GM06990 (cell line): Measurements from ENCODE around the gene RPL28.
"Not testable (repeated sequence)": the region's sequence is repeated elsewhere in the genome, so short reads cannot be mapped to it uniquely, and the experiment has no call there.

Experiments used
- DNase-seq: peaks from one replicate; pipeline ENCODE4 v3.0.0-alpha.2; 2011; ENCODE audit not compliant: insufficient read length; ENCODE audit errors: extremely low read depth
- H3K27me3 ChIP-seq: replicated peaks from 2 replicates; pipeline ENCODE4 v1.6.0; 2011; ENCODE audit warnings: low read length; ENCODE audit not compliant: control insufficient read depth, insufficient read depth
- H3K36me3 ChIP-seq: 2 replicates; pipeline ENCODE4 v1.5.1; 2011; ENCODE audit warnings: low read length; ENCODE audit not compliant: control insufficient read depth, insufficient read depth
- H3K4me3 ChIP-seq: replicated peaks from 2 replicates; pipeline ENCODE4 v1.5.1; 2011; ENCODE audit warnings: low read depth, mild to moderate bottlenecking, control low read depth, low read length
- TF ChIP-seq, protein P1 (sequence below): IDR thresholded peaks from 2 replicates; pipeline ENCODE4 v1.5.1; 2011; ENCODE audit warnings: low read length, control low read depth, mild to moderate bottlenecking, inconsistent platforms; ENCODE audit not compliant: insufficient read depth, poor library complexity, severe bottlenecking

RPL28 gene

DNA sequence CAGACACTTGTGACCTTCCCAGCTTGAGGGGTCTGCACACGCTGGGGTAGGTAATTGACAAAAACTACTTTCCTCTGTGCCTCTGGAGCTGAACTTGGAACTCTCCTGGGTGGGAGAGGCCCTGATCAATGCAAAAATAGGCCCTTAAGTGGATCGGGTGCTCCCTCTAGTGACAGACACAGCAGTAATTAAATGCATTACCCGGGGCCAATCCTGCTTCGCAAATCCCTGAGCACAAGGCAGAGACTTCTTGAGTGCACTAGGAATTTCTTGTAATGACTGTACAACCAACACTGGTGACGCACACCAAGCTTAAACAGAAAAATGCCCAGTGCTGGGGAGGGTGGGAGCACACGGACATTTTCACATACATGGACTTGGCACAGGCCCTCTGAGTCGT lies 32.5 kb downstream of the RPL28 start:
- TF ChIP-seq, protein P1, sequence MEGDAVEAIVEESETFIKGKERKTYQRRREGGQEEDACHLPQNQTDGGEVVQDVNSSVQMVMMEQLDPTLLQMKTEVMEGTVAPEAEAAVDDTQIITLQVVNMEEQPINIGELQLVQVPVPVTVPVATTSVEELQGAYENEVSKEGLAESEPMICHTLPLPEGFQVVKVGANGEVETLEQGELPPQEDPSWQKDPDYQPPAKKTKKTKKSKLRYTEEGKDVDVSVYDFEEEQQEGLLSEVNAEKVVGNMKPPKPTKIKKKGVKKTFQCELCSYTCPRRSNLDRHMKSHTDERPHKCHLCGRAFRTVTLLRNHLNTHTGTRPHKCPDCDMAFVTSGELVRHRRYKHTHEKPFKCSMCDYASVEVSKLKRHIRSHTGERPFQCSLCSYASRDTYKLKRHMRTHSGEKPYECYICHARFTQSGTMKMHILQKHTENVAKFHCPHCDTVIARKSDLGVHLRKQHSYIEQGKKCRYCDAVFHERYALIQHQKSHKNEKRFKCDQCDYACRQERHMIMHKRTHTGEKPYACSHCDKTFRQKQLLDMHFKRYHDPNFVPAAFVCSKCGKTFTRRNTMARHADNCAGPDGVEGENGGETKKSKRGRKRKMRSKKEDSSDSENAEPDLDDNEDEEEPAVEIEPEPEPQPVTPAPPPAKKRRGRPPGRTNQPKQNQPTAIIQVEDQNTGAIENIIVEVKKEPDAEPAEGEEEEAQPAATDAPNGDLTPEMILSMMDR, result peak; percentile 70
- Histone ChIP-seq H3K27me3 (no peaks in the 10 kb centered on the region), H3K4me3 (no peak overlapping the region), H3K36me3 (no peaks in the 10 kb centered on the region)
- no peak for DNase-seq

DNA sequence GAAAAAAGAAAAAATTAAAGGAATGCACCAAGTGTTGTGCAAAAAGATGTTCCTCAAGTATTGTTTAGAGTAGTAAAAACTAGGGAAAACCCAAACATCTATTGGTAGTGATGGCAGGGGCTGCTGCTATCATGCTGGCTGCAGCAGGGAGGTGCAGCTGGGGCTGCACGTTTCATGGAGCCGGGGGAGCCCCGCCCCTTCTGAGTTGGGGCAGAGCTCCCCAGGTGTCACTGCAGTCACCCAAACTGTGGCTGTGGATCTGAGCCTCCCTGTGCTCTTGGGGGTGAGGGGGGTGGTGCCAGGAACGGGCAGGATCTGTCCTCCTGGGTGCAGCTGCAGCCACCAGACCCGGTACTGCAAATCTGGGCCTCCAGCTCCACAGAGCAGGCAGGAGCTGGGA lies 33.4 kb downstream of the RPL28 start:
- TF ChIP-seq, protein P1, result no peak
- Histone ChIP-seq H3K4me3 (no peak overlapping the region), H3K36me3 (no peaks in the 10 kb centered on the region), H3K27me3 (peaks cover 2% of the 10 kb centered on the region)
- DNase-seq, result no peak

DNA sequence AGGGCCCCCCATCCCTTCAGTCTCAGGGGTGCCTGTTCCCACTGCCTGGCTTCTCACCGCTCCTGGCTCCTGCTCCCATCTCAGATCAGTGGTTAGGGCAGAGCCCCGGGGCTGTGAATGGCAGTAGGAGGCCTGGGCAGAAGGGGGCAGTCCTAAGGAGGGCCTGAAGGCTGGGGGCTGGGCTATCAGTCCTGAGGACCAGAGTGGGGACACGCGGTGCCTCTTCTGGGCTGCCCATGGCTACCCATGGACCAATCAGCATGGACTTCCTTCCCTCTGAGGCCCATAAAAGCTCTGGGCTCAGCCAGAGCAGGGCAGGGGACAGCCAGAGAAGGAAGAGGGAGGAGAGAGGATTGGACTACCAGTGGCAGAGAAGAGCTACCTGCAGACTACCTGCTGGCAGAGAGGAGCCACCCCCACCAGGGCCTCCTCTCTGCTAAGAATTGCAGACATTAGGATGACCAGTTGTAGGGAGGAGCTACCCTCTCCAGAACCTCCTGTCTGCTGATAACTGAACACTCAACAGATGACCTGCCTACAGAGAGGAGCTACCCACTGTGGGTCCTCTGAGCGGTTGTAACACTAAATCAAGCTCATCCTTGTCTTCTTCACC lies 34.0 kb downstream of the RPL28 start:
- no peak overlapping the region for H3K4me3 ChIP-seq
- DNase-seq, result no peak
- no peaks in the 10 kb centered on the region for H3K36me3 ChIP-seq
- TF ChIP-seq, protein P1, result no peak
- peaks cover 2% of the 10 kb centered on the region for H3K27me3 ChIP-seq

DNA sequence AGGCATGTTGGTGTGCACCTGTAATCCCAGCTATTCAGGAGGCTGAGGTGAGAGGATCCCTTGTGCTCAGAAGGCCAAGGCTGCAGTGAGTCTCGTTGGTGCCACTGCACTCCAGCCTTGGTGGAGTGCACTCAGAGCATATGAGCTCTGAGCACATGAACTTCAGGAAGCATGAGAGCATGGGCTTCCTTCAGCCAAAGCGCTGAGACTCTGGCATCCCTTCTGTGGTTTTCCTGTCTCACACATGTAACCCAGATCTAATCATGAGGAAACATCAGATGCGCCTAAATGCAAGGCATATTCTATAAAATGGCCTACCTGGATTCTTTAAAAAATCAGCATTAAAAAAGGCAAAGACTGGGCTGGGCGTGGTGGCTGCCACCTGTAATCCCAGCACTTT lies 35.5 kb downstream of the RPL28 start:
- not testable (repeated sequence) for DNase-seq, H3K27me3 ChIP-seq, H3K36me3 ChIP-seq, H3K4me3 ChIP-seq

DNA sequence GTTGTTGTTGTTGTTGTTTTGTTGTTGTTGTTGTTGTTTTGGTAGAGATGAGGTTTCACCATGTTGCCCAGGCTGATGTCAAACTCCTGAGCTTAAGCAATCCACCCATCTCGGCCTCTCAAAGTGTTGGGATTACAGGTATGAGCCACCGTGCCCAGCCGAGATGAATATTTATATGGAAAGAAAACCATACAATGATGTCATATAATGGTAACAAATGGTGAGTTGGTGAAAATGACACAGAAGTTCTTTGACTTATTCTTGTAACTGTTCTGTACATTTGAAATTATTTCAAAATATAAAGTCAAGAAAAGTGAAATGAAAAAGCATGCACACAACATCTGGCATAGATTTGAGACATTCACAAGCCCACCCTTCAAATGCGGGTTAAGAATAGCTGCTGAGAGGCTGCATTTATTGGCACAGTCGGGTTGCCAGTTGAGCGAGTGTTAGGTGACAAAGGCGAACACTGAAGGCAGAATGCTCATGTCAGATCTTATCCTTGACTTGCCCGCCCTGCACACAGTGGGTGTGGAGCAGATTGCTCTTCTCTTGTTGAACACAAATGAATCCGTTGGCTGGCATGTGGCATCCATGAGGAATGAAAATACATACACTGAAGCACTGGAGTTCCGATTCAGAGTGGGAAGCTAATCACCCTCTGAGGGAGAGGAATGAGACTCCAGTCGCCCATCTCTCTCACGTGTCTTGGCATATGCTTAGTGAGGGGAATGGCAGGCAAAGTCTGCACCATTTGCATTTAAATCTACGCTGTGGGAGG lies 37.7 kb downstream of the RPL28 start:
- TF ChIP-seq, protein P1, result no peak
- H3K4me3 ChIP-seq, result no peak overlapping the region
- H3K27me3 ChIP-seq, result peaks cover 2% of the 10 kb centered on the region
- no peaks in the 10 kb centered on the region for H3K36me3 ChIP-seq
- DNase-seq, result no peak

DNA sequence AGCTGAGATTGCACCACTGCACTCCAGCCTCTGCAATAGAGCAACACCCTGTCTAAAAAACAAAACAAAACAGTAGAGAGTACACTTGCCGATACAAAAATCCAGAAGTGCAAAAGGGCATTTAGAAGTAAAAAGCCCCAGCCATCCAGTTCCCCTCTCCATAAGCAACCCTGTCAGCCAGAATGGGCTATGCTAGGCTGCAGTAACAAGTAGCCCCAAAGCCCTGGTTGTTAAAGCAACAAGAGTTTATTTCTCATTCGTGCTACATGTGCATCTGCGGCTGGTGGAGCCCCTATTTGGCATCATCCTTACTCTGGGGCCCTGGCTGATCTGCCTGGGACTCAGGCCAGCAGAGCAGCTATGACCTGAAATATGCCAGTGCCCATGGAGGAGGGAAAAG lies 38.8 kb downstream of the RPL28 start:
- no peak for DNase-seq
- TF ChIP-seq, protein P1, result no peak
- Histone ChIP-seq H3K36me3 (no peaks in the 10 kb centered on the region), H3K27me3 (peaks cover 2% of the 10 kb centered on the region), H3K4me3 (no peak overlapping the region)
